ENCODE measurements around the gene JAKMIP1. TPM values are rescaled to one million over a fixed set of nuclear protein-coding genes. Genes with fewer than 3 reads are reported as not detected.

Gene JAKMIP1
- total RNA-seq, 1 donor: not detected

- no peak for TF ChIP-seq CTCF (IDR thresholded peaks at IDR 0.05; ENCODE audit: extremely low read depth, low read depth, low read length)
- H3K9me3 ChIP-seq (ENCODE audit: low read depth, low read length): no peaks in the 10 kb centered on the region
Observed at GRCh38 chr4:6123541-6123940, 76.8 kb downstream of the JAKMIP1 start.

GRCh38 chr4:6123116-6123515 lies 77.2 kb downstream of the JAKMIP1 start:
- no peak for TF ChIP-seq CTCF (IDR thresholded peaks at IDR 0.05; ENCODE audit: extremely low read depth, low read depth, low read length)
- H3K4me2 ChIP-seq (ENCODE audit: insufficient read depth, low read length): no peak overlapping the region
- peak; percentile 4 for DNase-seq (ENCODE audit: insufficient read length, low spot score, missing footprints)
- H3K27ac ChIP-seq (ENCODE audit: low read depth, low read length): no peak overlapping the region
- no peaks in the 10 kb centered on the region for H3K79me2 ChIP-seq (ENCODE audit: insufficient read depth, low read length)
- H2AFZ ChIP-seq (ENCODE audit: low read length): no peak overlapping the region
- no peaks in the 10 kb centered on the region for H3K36me3 ChIP-seq (ENCODE audit: insufficient read depth, low read length)
- no peaks in the 10 kb centered on the region for H3K4me1 ChIP-seq (ENCODE audit: insufficient read depth, low read length)
- H3K9me3 ChIP-seq (ENCODE audit: low read depth, low read length): no peaks in the 10 kb centered on the region
- no peaks in the 10 kb centered on the region for H4K20me1 ChIP-seq (ENCODE audit: insufficient read depth, low read length)
- no peaks in the 10 kb centered on the region for H3K27me3 ChIP-seq (ENCODE audit: insufficient read depth, low read length)
- no peak overlapping the region for H3K4me3 ChIP-seq (ENCODE audit: insufficient read depth, low read length)

More at GRCh38 chr4:6123541-6123940, 76.8 kb downstream of the JAKMIP1 start:
- Histone ChIP-seq H3K27ac (ENCODE audit: low read depth, low read length) (no peak overlapping the region), H2AFZ (ENCODE audit: low read length) (no peak overlapping the region), H3K4me3 (ENCODE audit: insufficient read depth, low read length) (no peak overlapping the region), H3K4me1 (ENCODE audit: insufficient read depth, low read length) (no peaks in the 10 kb centered on the region), H4K20me1 (ENCODE audit: insufficient read depth, low read length) (no peaks in the 10 kb centered on the region), H3K79me2 (ENCODE audit: insufficient read depth, low read length) (no peaks in the 10 kb centered on the region), H3K4me2 (ENCODE audit: insufficient read depth, low read length) (no peak overlapping the region), H3K36me3 (ENCODE audit: insufficient read depth, low read length) (no peaks in the 10 kb centered on the region), H3K27me3 (ENCODE audit: insufficient read depth, low read length) (no peaks in the 10 kb centered on the region)
- DNase-seq (ENCODE audit: insufficient read length, low spot score, missing footprints): peak; percentile 5

- H3K36me3 ChIP-seq (ENCODE audit: insufficient read depth, low read length): no peaks in the 10 kb centered on the region
- H3K4me3 ChIP-seq (ENCODE audit: insufficient read depth, low read length): no peak overlapping the region
- H3K79me2 ChIP-seq (ENCODE audit: insufficient read depth, low read length): no peaks in the 10 kb centered on the region
- no peak overlapping the region for H3K4me2 ChIP-seq (ENCODE audit: insufficient read depth, low read length)
- no peak for TF ChIP-seq CTCF (IDR thresholded peaks at IDR 0.05; ENCODE audit: extremely low read depth, low read depth, low read length)
- no peak overlapping the region for H3K27ac ChIP-seq (ENCODE audit: low read depth, low read length)
- H3K9me3 ChIP-seq (ENCODE audit: low read depth, low read length): no peaks in the 10 kb centered on the region
- H4K20me1 ChIP-seq (ENCODE audit: insufficient read depth, low read length): no peaks in the 10 kb centered on the region
- DNase-seq (ENCODE audit: insufficient read length, low spot score, missing footprints): peak; percentile 35
- no peak overlapping the region for H2AFZ ChIP-seq (ENCODE audit: low read length)
- no peaks in the 10 kb centered on the region for H3K4me1 ChIP-seq (ENCODE audit: insufficient read depth, low read length)
- no peaks in the 10 kb centered on the region for H3K27me3 ChIP-seq (ENCODE audit: insufficient read depth, low read length)
Observed at GRCh38 chr4:6122496-6122895, 77.9 kb downstream of the JAKMIP1 start.

- no peak overlapping the region for H3K27ac ChIP-seq (ENCODE audit: low read depth, low read length)
- TF ChIP-seq CTCF (IDR thresholded peaks at IDR 0.05; ENCODE audit: extremely low read depth, low read depth, low read length): no peak
- H3K4me3 ChIP-seq (ENCODE audit: insufficient read depth, low read length): no peak overlapping the region
- no peak overlapping the region for H3K4me2 ChIP-seq (ENCODE audit: insufficient read depth, low read length)
- H2AFZ ChIP-seq (ENCODE audit: low read length): no peak overlapping the region
- no peaks in the 10 kb centered on the region for H3K27me3 ChIP-seq (ENCODE audit: insufficient read depth, low read length)
- H4K20me1 ChIP-seq (ENCODE audit: insufficient read depth, low read length): no peaks in the 10 kb centered on the region
- H3K79me2 ChIP-seq (ENCODE audit: insufficient read depth, low read length): no peaks in the 10 kb centered on the region
- no peaks in the 10 kb centered on the region for H3K36me3 ChIP-seq (ENCODE audit: insufficient read depth, low read length)
- H3K4me1 ChIP-seq (ENCODE audit: insufficient read depth, low read length): no peaks in the 10 kb centered on the region
- no peak for DNase-seq (ENCODE audit: insufficient read length, low spot score, missing footprints)
- no peaks in the 10 kb centered on the region for H3K9me3 ChIP-seq (ENCODE audit: low read depth, low read length)
Observed at GRCh38 chr4:6121941-6122340, 78.4 kb downstream of the JAKMIP1 start.
